Measurements from ENCODE around the gene FKBP8. TPM values are rescaled to one million over a fixed set of nuclear protein-coding genes. Genes with fewer than 3 reads are reported as not detected.

Gene FKBP8
- total RNA-seq, 2 donors from 2014 or later = 277 to 336 TPM

GRCh38 chr19:18576383-18576782 is 33.0 kb upstream of the FKBP8 start:
- 83 to 91% methylated on average over 1 to 8 of the region's 8 CpGs for WGBS, 2 experiments (ENCODE audit: insufficient coverage in 1 of 2, insufficient read length in 1 of 2)
- peaks cover 7% of the 10 kb centered on the region for H3K4me1 ChIP-seq (ENCODE audit: control insufficient read depth, insufficient read depth, low read length)
- H3K4me3 Mint-ChIP-seq = no peak overlapping the region
- peaks cover 47% of the 10 kb centered on the region for H3K36me3 ChIP-seq (ENCODE audit: control insufficient read depth, insufficient read depth, low read length)
- no peaks in the 10 kb centered on the region for H3K27me3 ChIP-seq (ENCODE audit: control insufficient read depth, insufficient read depth, low read length, poor library complexity, severe bottlenecking)
- peaks cover 2% of the 10 kb centered on the region for H3K27me3 Mint-ChIP-seq (ENCODE audit: insufficient read depth)
- no peak overlapping the region for H3K4me3 ChIP-seq (ENCODE audit: low read length)
- H3K9ac ChIP-seq (ENCODE audit: extremely low read depth, low read length, poor library complexity, severe bottlenecking) = no peak overlapping the region
- H3K27ac ChIP-seq (ENCODE audit: low read depth, low read length) = no peak overlapping the region
- no peaks in the 10 kb centered on the region for H3K9me3 Mint-ChIP-seq
- peaks cover 41% of the 10 kb centered on the region for H3K36me3 Mint-ChIP-seq (ENCODE audit: low read depth)
- no peak overlapping the region for H3K27ac Mint-ChIP-seq
- TF ChIP-seq CTCF (conservative IDR thresholded peaks at IDR 0.05) = no peak
- H3K4me1 Mint-ChIP-seq = peaks cover 10% of the 10 kb centered on the region
- no peak for DNase-seq
- H3K9me3 ChIP-seq (ENCODE audit: control insufficient read depth, low read length) = no peaks in the 10 kb centered on the region

- H3K4me3 ChIP-seq (ENCODE audit: low read length) = no peak overlapping the region
- no peak overlapping the region for H3K9ac ChIP-seq (ENCODE audit: extremely low read depth, low read length, poor library complexity, severe bottlenecking)
- H3K27me3 ChIP-seq (ENCODE audit: control insufficient read depth, insufficient read depth, low read length, poor library complexity, severe bottlenecking) = no peaks in the 10 kb centered on the region
- Mint-ChIP-seq H3K27ac (no peak overlapping the region), H3K9me3 (no peaks in the 10 kb centered on the region), H3K4me1 (peaks cover 10% of the 10 kb centered on the region), H3K4me3 (no peak overlapping the region), H3K27me3 (ENCODE audit: insufficient read depth) (no peaks in the 10 kb centered on the region), H3K36me3 (ENCODE audit: low read depth) (peaks cover 46% of the 10 kb centered on the region)
- 96 to 99% methylated on average over 16 to 18 of the region's 18 CpGs for WGBS, 2 experiments (ENCODE audit: insufficient coverage in 1 of 2, insufficient read length in 1 of 2)
- H3K27ac ChIP-seq (ENCODE audit: low read depth, low read length) = no peak overlapping the region
- TF ChIP-seq CTCF (conservative IDR thresholded peaks at IDR 0.05) = no peak
- peaks cover 7% of the 10 kb centered on the region for H3K4me1 ChIP-seq (ENCODE audit: control insufficient read depth, insufficient read depth, low read length)
- H3K9me3 ChIP-seq (ENCODE audit: control insufficient read depth, low read length) = no peaks in the 10 kb centered on the region
- H3K36me3 ChIP-seq (ENCODE audit: control insufficient read depth, insufficient read depth, low read length) = peaks cover 52% of the 10 kb centered on the region
- no peak for DNase-seq
Observed at GRCh38 chr19:18574691-18575291, 31.4 kb upstream of the FKBP8 start.

- H3K27ac Mint-ChIP-seq = peak within 1 kb of the TSS; percentile 88
- peaks cover 75% of the 10 kb centered on the region for H3K36me3 ChIP-seq (ENCODE audit: control insufficient read depth, insufficient read depth, low read length)
- H3K27me3 Mint-ChIP-seq (ENCODE audit: insufficient read depth) = no peaks in the 10 kb centered on the region
- H3K4me1 Mint-ChIP-seq = peaks cover 10% of the 10 kb centered on the region
- H3K4me3 ChIP-seq (ENCODE audit: low read length) = peak within 1 kb of the TSS; percentile 99
- 0 to 2% methylated on average over 11 to 75 of the region's 75 CpGs for WGBS, 2 experiments (ENCODE audit: insufficient coverage in 1 of 2, insufficient read length in 1 of 2)
- H3K9ac ChIP-seq (ENCODE audit: extremely low read depth, low read length, poor library complexity, severe bottlenecking) = peak within 1 kb of the TSS; percentile 95
- no peaks in the 10 kb centered on the region for H3K27me3 ChIP-seq (ENCODE audit: control insufficient read depth, insufficient read depth, low read length, poor library complexity, severe bottlenecking)
- peaks cover 68% of the 10 kb centered on the region for H3K36me3 Mint-ChIP-seq (ENCODE audit: low read depth)
- DNase-seq = peak; percentile 99
- H3K27ac ChIP-seq (ENCODE audit: low read depth, low read length) = peak within 1 kb of the TSS; percentile 57
- H3K9me3 Mint-ChIP-seq = peaks cover 2% of the 10 kb centered on the region
- peaks cover 7% of the 10 kb centered on the region for H3K4me1 ChIP-seq (ENCODE audit: control insufficient read depth, insufficient read depth, low read length)
- TF ChIP-seq CTCF (conservative IDR thresholded peaks at IDR 0.05) = no peak
- no peaks in the 10 kb centered on the region for H3K9me3 ChIP-seq (ENCODE audit: control insufficient read depth, low read length)
- H3K4me3 Mint-ChIP-seq = peak within 1 kb of the TSS; percentile 90
Observed at GRCh38 chr19:18571564-18572344, 28.4 kb upstream of the FKBP8 start, which contains the start of gene UBA52. TSS of gene UBA52 (plus strand) at chr19:18571857. CDS start at chr19:18573301, 1,444 bp downstream.

Measured in endodermal cell (in vitro differentiated cells).